ENCODE data around the gene RNF187. TPM values are rescaled to one million over a fixed set of nuclear protein-coding genes. Genes with fewer than 3 reads are reported as not detected.

The RNF187 gene
- total and polyA plus RNA-seq, 2 of the 13 experiments (the other 11 are each of a cell fraction or from before 2014, with no cell fraction given), result 41.3 to 59.4 TPM

DNA sequence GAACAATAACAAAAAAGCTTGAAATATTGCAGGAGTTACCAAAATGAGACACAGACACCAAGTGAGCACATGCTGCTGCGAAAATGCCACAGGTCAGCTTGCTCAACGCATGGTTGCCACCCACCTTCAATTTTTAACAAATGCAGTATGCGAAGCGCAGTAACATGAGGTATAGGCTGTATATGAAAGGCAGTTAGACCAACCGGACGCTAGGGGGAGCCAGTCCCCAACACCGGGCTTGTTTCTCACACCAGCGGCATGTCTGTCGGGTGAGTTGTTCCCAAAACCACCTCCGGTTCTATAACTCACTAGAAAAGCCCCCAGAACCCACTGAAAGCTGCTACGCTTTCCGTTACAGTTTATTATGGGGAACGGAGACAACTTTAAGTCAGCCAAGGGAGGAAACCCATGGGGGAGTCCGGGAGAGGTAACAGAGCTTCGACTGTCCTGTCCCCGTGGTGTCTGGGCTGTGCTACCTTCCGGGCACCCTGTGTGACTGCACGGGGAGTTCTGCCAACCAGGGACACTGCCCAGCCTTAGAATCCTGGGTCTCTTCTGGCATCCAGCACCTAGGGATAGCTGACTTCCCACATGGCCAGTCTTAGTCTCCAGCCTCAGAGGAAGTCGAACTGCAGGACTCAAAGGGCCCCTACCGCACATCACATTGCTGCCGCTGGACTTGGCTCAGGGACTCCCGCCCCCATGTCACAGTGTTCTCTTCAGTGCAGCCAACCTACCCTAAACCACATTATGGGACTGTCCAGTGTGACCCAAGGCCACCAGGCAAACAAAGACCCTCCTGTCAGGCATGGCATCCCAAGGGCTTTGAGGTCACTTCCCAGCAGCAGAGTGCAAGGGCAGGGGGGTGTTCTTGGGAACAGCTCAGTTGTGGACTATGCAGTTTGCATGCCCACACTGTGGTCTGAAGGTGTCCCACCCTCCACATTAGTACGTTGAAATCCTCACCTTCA is 14.0 kb downstream of the RNF187 start (continued):
- TF ChIP-seq, protein P1, sequence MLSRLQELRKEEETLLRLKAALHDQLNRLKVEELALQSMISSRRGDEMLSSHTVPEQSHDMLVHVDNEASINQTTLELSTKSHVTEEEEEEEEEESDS (CRISPR knock-in tag; IDR thresholded peaks at IDR 0.05; ENCODE audit: borderline replicate concordance), result no peak
- TF ChIP-seq, protein P2, sequence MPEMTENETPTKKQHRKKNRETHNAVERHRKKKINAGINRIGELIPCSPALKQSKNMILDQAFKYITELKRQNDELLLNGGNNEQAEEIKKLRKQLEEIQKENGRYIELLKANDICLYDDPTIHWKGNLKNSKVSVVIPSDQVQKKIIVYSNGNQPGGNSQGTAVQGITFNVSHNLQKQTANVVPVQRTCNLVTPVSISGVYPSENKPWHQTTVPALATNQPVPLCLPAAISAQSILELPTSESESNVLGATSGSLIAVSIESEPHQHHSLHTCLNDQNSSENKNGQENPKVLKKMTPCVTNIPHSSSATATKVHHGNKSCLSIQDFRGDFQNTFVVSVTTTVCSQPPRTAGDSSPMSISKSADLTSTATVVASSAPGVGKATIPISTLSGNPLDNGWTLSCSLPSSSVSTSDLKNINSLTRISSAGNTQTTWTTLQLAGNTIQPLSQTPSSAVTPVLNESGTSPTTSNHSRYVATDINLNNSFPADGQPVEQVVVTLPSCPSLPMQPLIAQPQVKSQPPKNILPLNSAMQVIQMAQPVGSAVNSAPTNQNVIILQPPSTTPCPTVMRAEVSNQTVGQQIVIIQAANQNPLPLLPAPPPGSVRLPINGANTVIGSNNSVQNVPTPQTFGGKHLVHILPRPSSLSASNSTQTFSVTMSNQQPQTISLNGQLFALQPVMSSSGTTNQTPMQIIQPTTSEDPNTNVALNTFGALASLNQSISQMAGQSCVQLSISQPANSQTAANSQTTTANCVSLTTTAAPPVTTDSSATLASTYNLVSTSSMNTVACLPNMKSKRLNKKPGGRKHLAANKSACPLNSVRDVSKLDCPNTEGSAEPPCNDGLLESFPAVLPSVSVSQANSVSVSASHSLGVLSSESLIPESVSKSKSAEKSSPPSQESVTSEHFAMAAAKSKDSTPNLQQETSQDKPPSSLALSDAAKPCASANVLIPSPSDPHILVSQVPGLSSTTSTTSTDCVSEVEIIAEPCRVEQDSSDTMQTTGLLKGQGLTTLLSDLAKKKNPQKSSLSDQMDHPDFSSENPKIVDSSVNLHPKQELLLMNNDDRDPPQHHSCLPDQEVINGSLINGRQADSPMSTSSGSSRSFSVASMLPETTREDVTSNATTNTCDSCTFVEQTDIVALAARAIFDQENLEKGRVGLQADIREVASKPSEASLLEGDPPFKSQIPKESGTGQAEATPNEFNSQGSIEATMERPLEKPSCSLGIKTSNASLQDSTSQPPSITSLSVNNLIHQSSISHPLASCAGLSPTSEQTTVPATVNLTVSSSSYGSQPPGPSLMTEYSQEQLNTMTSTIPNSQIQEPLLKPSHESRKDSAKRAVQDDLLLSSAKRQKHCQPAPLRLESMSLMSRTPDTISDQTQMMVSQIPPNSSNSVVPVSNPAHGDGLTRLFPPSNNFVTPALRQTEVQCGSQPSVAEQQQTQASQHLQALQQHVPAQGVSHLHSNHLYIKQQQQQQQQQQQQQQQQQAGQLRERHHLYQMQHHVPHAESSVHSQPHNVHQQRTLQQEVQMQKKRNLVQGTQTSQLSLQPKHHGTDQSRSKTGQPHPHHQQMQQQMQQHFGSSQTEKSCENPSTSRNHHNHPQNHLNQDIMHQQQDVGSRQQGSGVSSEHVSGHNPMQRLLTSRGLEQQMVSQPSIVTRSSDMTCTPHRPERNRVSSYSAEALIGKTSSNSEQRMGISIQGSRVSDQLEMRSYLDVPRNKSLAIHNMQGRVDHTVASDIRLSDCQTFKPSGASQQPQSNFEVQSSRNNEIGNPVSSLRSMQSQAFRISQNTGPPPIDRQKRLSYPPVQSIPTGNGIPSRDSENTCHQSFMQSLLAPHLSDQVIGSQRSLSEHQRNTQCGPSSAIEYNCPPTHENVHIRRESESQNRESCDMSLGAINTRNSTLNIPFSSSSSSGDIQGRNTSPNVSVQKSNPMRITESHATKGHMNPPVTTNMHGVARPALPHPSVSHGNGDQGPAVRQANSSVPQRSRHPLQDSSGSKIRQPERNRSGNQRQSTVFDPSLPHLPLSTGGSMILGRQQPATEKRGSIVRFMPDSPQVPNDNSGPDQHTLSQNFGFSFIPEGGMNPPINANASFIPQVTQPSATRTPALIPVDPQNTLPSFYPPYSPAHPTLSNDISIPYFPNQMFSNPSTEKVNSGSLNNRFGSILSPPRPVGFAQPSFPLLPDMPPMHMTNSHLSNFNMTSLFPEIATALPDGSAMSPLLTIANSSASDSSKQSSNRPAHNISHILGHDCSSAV (CRISPR knock-in tag; IDR thresholded peaks at IDR 0.05; ENCODE audit: borderline replicate concordance), result no peak
- TF ChIP-seq ZFP36L2 (CRISPR knock-in tag; IDR thresholded peaks at IDR 0.05) (no peak), ZNF331 (CRISPR knock-in tag; IDR thresholded peaks at IDR 0.05) (0 out of 2 replicates have a peak, but pooled peaks have one; percentile 43), ARNTL (CRISPR knock-in tag; IDR thresholded peaks at IDR 0.05) (no peak), GZF1 (CRISPR knock-in tag; IDR thresholded peaks at IDR 0.05) (no peak), ZNF263 (CRISPR knock-in tag; IDR thresholded peaks at IDR 0.05) (peak; percentile 29; the same call in 1 of the 2 replicates), TGIF2 (CRISPR knock-in tag; IDR thresholded peaks at IDR 0.05) (no peak), POLR2AphosphoS2 (IDR thresholded peaks at IDR 0.05; ENCODE audit: low read depth, low read length) (no peak), ZNF777 (CRISPR knock-in tag; IDR thresholded peaks at IDR 0.05) (peak; percentile 51; the same call in 1 of the 2 replicates), FOXA3 (CRISPR knock-in tag; IDR thresholded peaks at IDR 0.05) (peak; percentile 16; the same call in 1 of the 2 replicates), FOXJ3 (CRISPR knock-in tag; IDR thresholded peaks at IDR 0.05; ENCODE audit: borderline replicate concordance) (0 out of 2 replicates have a peak, but pooled peaks have one; percentile 22), ZBTB7B (CRISPR knock-in tag; IDR thresholded peaks at IDR 0.05) (no peak), MAZ (IDR thresholded peaks at IDR 0.05; ENCODE audit: borderline replicate concordance, low read depth, low read length) (no peak), MAZ (CRISPR knock-in tag; IDR thresholded peaks at IDR 0.05; ENCODE audit: low read depth) (no peak)
- TF ChIP-seq, protein P3, sequence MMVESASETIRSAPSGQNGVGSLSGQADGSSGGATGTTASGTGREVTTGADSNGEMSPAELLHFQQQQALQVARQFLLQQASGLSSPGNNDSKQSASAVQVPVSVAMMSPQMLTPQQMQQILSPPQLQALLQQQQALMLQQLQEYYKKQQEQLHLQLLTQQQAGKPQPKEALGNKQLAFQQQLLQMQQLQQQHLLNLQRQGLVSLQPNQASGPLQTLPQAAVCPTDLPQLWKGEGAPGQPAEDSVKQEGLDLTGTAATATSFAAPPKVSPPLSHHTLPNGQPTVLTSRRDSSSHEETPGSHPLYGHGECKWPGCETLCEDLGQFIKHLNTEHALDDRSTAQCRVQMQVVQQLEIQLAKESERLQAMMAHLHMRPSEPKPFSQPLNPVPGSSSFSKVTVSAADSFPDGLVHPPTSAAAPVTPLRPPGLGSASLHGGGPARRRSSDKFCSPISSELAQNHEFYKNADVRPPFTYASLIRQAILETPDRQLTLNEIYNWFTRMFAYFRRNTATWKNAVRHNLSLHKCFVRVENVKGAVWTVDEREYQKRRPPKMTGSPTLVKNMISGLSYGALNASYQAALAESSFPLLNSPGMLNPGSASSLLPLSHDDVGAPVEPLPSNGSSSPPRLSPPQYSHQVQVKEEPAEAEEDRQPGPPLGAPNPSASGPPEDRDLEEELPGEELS (CRISPR knock-in tag; IDR thresholded peaks at IDR 0.05), result peak; percentile 36; the same call in 1 of the 2 replicates
- TF ChIP-seq, protein P4, sequence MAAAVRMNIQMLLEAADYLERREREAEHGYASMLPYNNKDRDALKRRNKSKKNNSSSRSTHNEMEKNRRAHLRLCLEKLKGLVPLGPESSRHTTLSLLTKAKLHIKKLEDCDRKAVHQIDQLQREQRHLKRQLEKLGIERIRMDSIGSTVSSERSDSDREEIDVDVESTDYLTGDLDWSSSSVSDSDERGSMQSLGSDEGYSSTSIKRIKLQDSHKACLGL (CRISPR knock-in tag; IDR thresholded peaks at IDR 0.05), result no peak
- TF ChIP-seq, protein P5, sequence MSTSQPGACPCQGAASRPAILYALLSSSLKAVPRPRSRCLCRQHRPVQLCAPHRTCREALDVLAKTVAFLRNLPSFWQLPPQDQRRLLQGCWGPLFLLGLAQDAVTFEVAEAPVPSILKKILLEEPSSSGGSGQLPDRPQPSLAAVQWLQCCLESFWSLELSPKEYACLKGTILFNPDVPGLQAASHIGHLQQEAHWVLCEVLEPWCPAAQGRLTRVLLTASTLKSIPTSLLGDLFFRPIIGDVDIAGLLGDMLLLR (CRISPR knock-in tag; IDR thresholded peaks at IDR 0.05), result no peak
